NCI-H1694 (cell line): ENCODE results near the gene OAF.
"Not testable (repeated sequence)": the region's sequence is repeated elsewhere in the genome, so short reads cannot be mapped to it uniquely, and the experiment has no call there.

Experiments
- DNase-seq: peaks from one replicate; lab custom pipeline; 2025; lab: John Stamatoyannopoulos, UW

OAF gene

DNA sequence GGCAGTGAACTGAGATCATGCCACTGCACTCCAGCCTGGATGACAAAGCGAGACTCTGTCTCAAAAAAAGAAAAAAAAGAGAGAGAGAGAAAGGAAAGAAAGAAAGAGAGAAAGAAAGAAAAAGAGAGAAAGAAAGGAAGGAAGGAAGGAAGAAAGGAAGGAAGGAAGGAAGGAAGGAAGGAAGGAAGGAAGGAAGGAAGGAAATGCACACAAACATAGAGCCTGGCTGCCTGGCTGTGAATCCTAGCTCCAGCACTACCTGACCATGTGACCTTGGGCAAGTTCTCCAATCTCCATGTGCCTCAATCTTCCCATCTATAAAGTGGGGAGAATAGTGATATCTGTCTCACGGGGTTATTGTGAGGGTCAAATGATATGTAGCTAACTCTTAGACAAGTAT, 63.1 kb downstream of the OAF start:
- not testable (repeated sequence) for DNase-seq

DNA sequence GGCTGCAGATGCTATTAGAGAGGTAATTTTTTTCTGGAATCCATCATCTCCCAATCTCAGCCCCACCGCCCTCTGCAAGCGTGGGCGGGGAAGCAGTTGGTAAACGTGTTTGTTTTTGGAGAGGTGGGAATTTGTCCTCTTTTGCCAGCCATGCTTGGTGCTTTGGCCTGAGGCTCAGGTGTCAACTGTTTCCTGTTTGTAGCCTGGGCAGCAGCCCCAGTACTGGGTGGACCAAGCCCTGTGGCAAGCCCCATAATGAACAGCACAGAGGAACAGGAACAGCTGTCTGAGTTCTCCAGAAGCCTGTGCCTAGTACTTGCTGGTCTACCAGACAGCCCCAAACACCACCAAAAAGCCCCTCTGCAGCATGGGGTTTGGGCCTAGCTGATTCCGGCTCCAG, 68.7 kb downstream of the OAF start:
- DNase-seq: no peak
